B cell (primary cell): ENCODE data around the gene STX8. TPM values are rescaled to one million over a fixed set of nuclear protein-coding genes. Genes with fewer than 3 reads are reported as not detected.

Experiments
- ATAC-seq: fragments of 200-7000 bp; cut with Tn5 transposase; one replicate; pipeline ENCODE4 v1.10.0; 2021; ENCODE audit warnings: low read depth, mild to moderate bottlenecking, moderate number of reproducible peaks, moderate library complexity
- CTCF ChIA-PET: fragments of 350-600 bp; sonication (Branson Sonifier 250); formaldehyde crosslinking; loops from one replicate; lab custom pipeline; 2021; ENCODE audit warnings: antibody characterized with exemption, inconsistent platforms; lab: Charles Lee
- POLR2A ChIA-PET: fragments of 350-600 bp; sonication (Branson Sonifier 250); formaldehyde crosslinking; loops from one replicate; lab custom pipeline; 2021; ENCODE audit warnings: antibody characterized with exemption; lab: Charles Lee
- DNase-seq: peaks from one replicate; pipeline ENCODE4 v3.0.0; 2013
- H2AFZ ChIP-seq: 2 replicates; pipeline ENCODE4 v1.6.1; 2012; ENCODE audit warnings: mild to moderate bottlenecking, low read depth, low read length; ENCODE audit not compliant: insufficient read depth, poor library complexity, severe bottlenecking
- H3K27ac ChIP-seq, 2 donors: 1 replicate in 1 of 2; 2 replicates in 1 of 2; pipeline ENCODE4 v1.5.1; 2012 to 2013; ENCODE audit warnings: low read length in 2 of 2, mild to moderate bottlenecking in 2 of 2, moderate library complexity in 1 of 2
- H3K27me3 ChIP-seq, 4 experiments: fragments of 200-600 bp in 1 of 4; sonication (generic) in 1 of 4; replicated peaks in 1 of 4; 1 replicate in 2 of 4; 2 replicates in 2 of 4; pipeline versions ENCODE4 v1.6.1 to v1.7.0; 2013 to 2016; ENCODE audit warnings: low read length in 3 of 4, mild to moderate bottlenecking in 2 of 4, mixed read lengths in 1 of 4, moderate library complexity in 1 of 4; ENCODE audit not compliant: insufficient read depth in 4 of 4, control insufficient read depth in 3 of 4; ENCODE audit errors: control extremely low read depth in 1 of 4
- H3K36me3 ChIP-seq, 2 experiments: replicated peaks in 1 of 2; 1 replicate in 1 of 2; 2 replicates in 1 of 2; pipeline versions ENCODE4 v1.6.1 to v1.7.1; 2013; ENCODE audit warnings: low read length in 1 of 2; ENCODE audit not compliant: insufficient read depth in 2 of 2, control insufficient read depth in 1 of 2; ENCODE audit errors: control extremely low read depth in 1 of 2, extremely low read depth in 1 of 2
- H3K4me1 ChIP-seq, 2 donors: fragments of 200-600 bp in 1 of 2; sonication (generic) in 1 of 2; 1 replicate in 1 of 2; 2 replicates in 1 of 2; pipeline versions ENCODE4 v1.5.1 to v1.6.1; 2013 to 2017; ENCODE audit warnings: low read length in 2 of 2; ENCODE audit not compliant: control insufficient read depth in 2 of 2, insufficient read depth in 2 of 2
- H3K4me2 ChIP-seq: replicated peaks from 2 replicates; pipeline ENCODE3; 2012; ENCODE audit warnings: mild to moderate bottlenecking, low read depth, low read length; ENCODE audit not compliant: poor library complexity, severe bottlenecking
- H3K4me3 ChIP-seq, 5 experiments: fragments of 200-600 bp in 1 of 5; sonication (generic) in 1 of 5; 1 replicate in 3 of 5; 2 replicates in 2 of 5; pipeline versions ENCODE4 v1.5.1 to v1.7.0; 2011 to 2016; ENCODE audit warnings: low read length in 4 of 5, mild to moderate bottlenecking in 4 of 5, low read depth in 2 of 5, control low read depth in 1 of 5, moderate library complexity in 1 of 5; ENCODE audit not compliant: insufficient read depth in 1 of 5; ENCODE audit errors: control extremely low read depth in 1 of 5, extremely low read depth in 1 of 5
- H3K79me2 ChIP-seq: fragments of 200-600 bp; sonication (generic); one replicate; pipeline ENCODE4 v1.6.0; 2016; ENCODE audit warnings: low read length; ENCODE audit not compliant: control insufficient read depth, insufficient read depth
- H3K9ac ChIP-seq: fragments of 200-600 bp; sonication (generic); 2 replicates; pipeline ENCODE4 v1.6.1; 2017; ENCODE audit warnings: mild to moderate bottlenecking, low read length, moderate library complexity
- H3K9me3 ChIP-seq, 3 donors: one replicate each; pipeline versions ENCODE4 v1.6.1 to v1.7.1; 2013; ENCODE audit warnings: low read length in 2 of 3; ENCODE audit not compliant: control insufficient read depth in 2 of 3, insufficient read depth in 1 of 3; ENCODE audit errors: control extremely low read depth in 1 of 3
- H4K20me1 ChIP-seq: 2 replicates; pipeline ENCODE4 v1.6.0; 2012; ENCODE audit warnings: mild to moderate bottlenecking, low read length; ENCODE audit not compliant: insufficient read depth, control insufficient read depth, poor library complexity, severe bottlenecking
- H3K27ac Mint-ChIP-seq: one replicate; pipeline ENCODE4 v1.8.0; 2021; ENCODE audit warnings: mixed read lengths
- H3K27me3 Mint-ChIP-seq: one replicate; pipeline ENCODE4 v1.8.0; 2021; ENCODE audit warnings: mixed read lengths
- H3K4me1 Mint-ChIP-seq: one replicate; pipeline ENCODE4 v1.8.0; 2021; ENCODE audit warnings: mixed read lengths
- H3K4me3 Mint-ChIP-seq: one replicate; pipeline ENCODE4 v1.8.0; 2021; ENCODE audit warnings: mixed read lengths
- H3K9me3 Mint-ChIP-seq: one replicate; pipeline ENCODE4 v1.8.0; 2022; ENCODE audit warnings: mixed read lengths; ENCODE audit not compliant: insufficient read depth
- EZH2 ChIP-seq: IDR thresholded peaks from 2 replicates; pipeline ENCODE4 v1.6.1; 2012; ENCODE audit warnings: borderline replicate concordance, low read depth, mild to moderate bottlenecking, moderate library complexity, low read length; ENCODE audit not compliant: insufficient read depth, poor library complexity, severe bottlenecking
- WGBS: methylation state at CpG from one replicate; pipeline ENCODE4 v1.1.5; 2013; ENCODE audit warnings: missing lambda C conversion rate; ENCODE audit not compliant: insufficient coverage; 5-methylcytosine and 5-hydroxymethylcytosine counted together
- intact Hi-C: fragments of 100-400 bp; cut with micrococcal nuclease; formaldehyde crosslinking; loops from one replicate; pipeline ENCODE4 v1.10.0; 2022
- polyA plus RNA-seq: library from polyadenylated mRNA; depleted of rRNA; stranded (reverse); fragments of >200 nt; gene quantifications from 2 replicates; pipeline ENCODE4 v1.2.3, GENCODE V29; 2012
- total RNA-seq, 2 donors: library from RNA; stranded (reverse); fragments of 120-200 nt in 1 of 2; gene quantifications; 1 replicate in 1 of 2; 2 replicates in 1 of 2; pipeline versions ENCODE4 v1.2.3 to v1.2.4, GENCODE V29; 2013 to 2022
- TF ChIP-seq, protein P1 (sequence below): fragments of 200-600 bp; IDR thresholded peaks from one replicate; pipeline ENCODE4 v1.8.0; 2022; ENCODE audit warnings: antibody characterized with exemption, mild to moderate bottlenecking

STX8 gene
- total and polyA plus RNA-seq, 2 donors (not counting 1 experiment from before 2014, with no cell fraction given) = 35.8 to 61.5 TPM

GRCh38 chr17:9538626-9539025 is 37.0 kb downstream of the STX8 start:
- no CpG with 5 or more reads among the region's 4 CpGs for WGBS
- POLR2A ChIA-PET = no interaction called here
- no peak for ATAC-seq

DNA sequence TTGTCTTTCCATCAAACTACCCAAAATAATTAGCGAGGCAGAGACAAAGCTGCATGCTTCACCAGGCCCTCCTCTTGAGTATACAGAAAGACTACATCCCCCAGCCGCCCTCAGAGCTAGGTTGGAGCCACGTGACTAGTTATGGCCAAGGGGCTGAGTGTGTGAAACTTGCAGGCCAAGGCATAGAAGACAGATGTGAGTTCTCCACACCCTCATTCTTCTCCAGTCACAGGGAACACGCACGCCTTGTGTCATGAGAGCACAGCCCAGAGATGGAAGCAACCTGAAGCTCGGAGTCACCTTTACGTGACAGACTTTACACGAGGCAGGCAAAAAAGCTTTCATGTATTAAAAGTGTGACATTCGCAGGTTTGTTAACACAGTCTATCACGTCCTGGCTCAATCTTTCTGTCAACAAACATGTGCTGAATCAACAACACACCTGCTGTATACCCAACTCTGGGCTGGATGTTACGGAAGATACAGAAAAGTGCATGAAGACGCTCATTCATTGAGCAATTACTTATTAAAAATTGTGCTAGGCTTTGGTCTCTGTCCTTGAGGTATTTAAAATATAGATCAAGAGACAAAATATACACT is 38.3 kb downstream of the STX8 start:
- Histone ChIP-seq H3K79me2 (no peaks in the 10 kb centered on the region), H3K36me3 (peaks cover 2 to 13% of the 10 kb centered on the region in 2 experiments), H3K27ac (no peak overlapping the region), H3K27me3 (no peaks in the 10 kb centered on the region), H4K20me1 (no peaks in the 10 kb centered on the region), H2AFZ (no peak overlapping the region), H3K9me3 (no peaks in the 10 kb centered on the region), H3K4me2 (no peak overlapping the region), H3K9ac (no peak overlapping the region), H3K4me3 (no peak overlapping the region), H3K4me1 (no peaks in the 10 kb centered on the region)
- no peak overlapping the region for H3K4me3 Mint-ChIP-seq
- no peaks in the 10 kb centered on the region for H3K9me3 Mint-ChIP-seq
- 100% methylated on average over 6 of the region's 12 CpGs for WGBS
- H3K4me1 Mint-ChIP-seq = no peaks in the 10 kb centered on the region
- no peak overlapping the region for H3K27ac Mint-ChIP-seq
- ChIA-PET POLR2A (no interaction called here), CTCF (no interaction called here)
- no peak for ATAC-seq
- H3K27me3 Mint-ChIP-seq = no peaks in the 10 kb centered on the region
- intact Hi-C loops = no loop called here
- TF ChIP-seq EZH2 = no peak
- TF ChIP-seq, protein P1, sequence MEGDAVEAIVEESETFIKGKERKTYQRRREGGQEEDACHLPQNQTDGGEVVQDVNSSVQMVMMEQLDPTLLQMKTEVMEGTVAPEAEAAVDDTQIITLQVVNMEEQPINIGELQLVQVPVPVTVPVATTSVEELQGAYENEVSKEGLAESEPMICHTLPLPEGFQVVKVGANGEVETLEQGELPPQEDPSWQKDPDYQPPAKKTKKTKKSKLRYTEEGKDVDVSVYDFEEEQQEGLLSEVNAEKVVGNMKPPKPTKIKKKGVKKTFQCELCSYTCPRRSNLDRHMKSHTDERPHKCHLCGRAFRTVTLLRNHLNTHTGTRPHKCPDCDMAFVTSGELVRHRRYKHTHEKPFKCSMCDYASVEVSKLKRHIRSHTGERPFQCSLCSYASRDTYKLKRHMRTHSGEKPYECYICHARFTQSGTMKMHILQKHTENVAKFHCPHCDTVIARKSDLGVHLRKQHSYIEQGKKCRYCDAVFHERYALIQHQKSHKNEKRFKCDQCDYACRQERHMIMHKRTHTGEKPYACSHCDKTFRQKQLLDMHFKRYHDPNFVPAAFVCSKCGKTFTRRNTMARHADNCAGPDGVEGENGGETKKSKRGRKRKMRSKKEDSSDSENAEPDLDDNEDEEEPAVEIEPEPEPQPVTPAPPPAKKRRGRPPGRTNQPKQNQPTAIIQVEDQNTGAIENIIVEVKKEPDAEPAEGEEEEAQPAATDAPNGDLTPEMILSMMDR = no peak
- DNase-seq = no peak

More at GRCh38 chr17:9538626-9539025, 37.0 kb downstream of the STX8 start:
- DNase-seq = no peak
- Histone ChIP-seq H3K36me3 (peaks cover 2 to 13% of the 10 kb centered on the region in 2 experiments), H3K27ac (no peak overlapping the region), H3K4me1 (no peaks in the 10 kb centered on the region), H3K79me2 (no peaks in the 10 kb centered on the region), H4K20me1 (no peaks in the 10 kb centered on the region), H3K27me3 (no peaks in the 10 kb centered on the region), H3K9me3 (no peaks in the 10 kb centered on the region), H2AFZ (no peak overlapping the region), H3K4me3 (no peak overlapping the region), H3K9ac (no peak overlapping the region), H3K4me2 (no peak overlapping the region)
- Mint-ChIP-seq H3K27ac (no peak overlapping the region), H3K4me1 (no peaks in the 10 kb centered on the region), H3K4me3 (no peak overlapping the region), H3K9me3 (no peaks in the 10 kb centered on the region), H3K27me3 (no peaks in the 10 kb centered on the region)
- intact Hi-C loops = no loop called here
- CTCF ChIA-PET = interaction anchor here (0.6 kb wide), 1 partner anchor 1093 kb away, joined by 3 read pairs; no protein-coding TSS in a partner anchor
- TF ChIP-seq EZH2 = no peak
- TF ChIP-seq, protein P1 = no peak
